ENCODE measurements around the gene CELF5.
"Not testable (repeated sequence)": the region's sequence is repeated elsewhere in the genome, so short reads cannot be mapped to it uniquely, and the experiment has no call there.

CELF5 gene

DNA sequence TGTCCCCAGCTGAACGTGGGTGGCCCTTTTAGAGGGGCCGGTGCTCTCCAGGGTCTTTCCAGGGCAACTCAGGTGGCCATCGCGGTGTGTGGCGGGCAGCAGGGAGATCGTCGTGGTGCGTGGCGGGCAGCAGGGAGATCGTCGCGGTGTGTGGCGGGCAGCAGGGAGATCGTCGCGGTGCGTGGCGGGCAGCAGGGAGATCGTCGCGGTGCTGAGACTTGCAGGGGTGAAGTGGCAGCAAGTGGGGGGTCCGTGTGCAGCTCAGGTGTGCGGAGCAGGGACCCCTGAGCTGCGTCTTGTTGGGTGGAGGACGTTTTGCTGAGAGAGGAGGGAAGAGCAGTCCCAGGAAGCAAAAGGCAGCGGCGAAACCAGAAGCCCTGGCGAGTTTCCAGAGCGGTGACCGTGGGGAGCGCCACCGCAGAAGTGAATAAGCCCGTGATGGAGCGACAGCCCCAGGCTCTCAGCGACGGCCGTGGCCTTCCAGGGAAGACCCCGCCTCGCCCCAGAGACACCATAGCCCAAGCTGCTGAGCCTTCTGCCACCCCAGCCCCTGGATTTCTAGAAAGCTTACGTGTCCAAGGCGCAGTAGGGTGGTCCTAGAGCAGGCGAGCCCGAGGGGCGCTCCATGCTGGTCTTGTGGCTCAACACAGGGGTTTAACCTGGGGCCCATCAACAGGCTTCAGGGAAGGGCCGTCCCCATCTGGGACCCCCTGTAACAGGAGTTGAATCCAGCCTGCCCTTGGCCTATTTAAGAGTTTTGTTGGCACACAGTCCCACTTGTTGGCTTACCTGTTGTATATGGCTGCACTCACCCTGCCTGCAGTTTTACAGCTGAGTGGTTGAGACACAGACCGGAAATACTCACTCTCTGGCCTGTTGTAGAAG, 33.3 kb upstream of the CELF5 start:
- DNase-seq = no peak

DNA sequence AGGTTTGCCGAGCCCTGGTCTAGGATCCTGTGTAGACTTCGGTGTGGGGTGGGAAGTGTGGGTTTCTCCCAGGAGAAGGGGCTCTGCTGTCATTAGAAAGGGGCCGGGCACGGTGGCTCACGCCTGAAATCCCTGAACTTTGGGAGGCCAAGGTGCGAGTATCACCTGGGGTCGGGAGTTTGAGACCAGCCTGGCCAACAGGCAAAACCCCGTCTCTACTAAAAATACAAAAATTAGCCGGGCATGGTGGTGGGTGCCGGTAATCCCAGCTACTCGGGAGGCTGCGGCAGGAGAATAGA, 32.7 kb upstream of the CELF5 start:
- DNase-seq = not testable (repeated sequence)

DNA sequence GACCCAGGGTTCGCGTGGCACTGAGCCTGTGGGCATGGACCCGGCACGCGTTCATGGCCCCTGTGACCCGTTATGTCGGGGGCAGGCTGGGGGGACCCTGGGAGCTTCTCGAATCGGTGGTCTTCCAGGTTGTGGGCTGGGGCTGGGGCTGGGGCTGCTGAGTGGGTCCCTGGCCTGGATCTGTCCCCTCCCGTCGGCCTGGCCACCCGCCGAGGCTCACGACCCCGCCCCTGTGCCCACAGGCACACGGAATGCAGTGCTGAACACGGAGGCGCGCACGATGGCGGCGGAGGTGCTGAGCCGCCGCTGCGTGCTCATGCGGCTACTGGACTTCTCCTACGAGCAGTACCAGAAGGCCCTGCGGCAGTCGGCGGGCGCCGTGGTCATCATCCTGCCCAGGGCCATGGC, 32.2 kb upstream of the CELF5 start:
- no peak for DNase-seq

DNA sequence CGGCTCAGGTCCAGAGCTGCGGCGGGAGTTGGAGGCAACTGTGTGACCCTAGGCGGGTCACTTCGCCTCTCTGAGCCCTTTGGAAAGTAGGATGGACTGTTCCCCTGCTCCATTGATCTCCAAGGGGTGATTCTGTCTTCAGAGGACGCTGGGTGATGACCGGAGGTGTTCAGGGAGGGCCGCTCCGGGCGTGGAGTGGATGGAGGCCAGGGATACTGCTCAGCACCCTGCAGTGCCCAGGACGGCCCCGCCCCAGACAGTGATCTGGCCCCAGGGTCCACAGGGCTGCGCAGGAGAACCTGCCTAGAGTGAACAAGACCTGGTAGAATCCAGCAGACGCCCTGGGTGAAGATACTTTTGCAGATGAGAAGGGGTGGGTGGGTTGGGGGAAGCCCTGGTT, 31.8 kb upstream of the CELF5 start:
- no peak for DNase-seq

DNA sequence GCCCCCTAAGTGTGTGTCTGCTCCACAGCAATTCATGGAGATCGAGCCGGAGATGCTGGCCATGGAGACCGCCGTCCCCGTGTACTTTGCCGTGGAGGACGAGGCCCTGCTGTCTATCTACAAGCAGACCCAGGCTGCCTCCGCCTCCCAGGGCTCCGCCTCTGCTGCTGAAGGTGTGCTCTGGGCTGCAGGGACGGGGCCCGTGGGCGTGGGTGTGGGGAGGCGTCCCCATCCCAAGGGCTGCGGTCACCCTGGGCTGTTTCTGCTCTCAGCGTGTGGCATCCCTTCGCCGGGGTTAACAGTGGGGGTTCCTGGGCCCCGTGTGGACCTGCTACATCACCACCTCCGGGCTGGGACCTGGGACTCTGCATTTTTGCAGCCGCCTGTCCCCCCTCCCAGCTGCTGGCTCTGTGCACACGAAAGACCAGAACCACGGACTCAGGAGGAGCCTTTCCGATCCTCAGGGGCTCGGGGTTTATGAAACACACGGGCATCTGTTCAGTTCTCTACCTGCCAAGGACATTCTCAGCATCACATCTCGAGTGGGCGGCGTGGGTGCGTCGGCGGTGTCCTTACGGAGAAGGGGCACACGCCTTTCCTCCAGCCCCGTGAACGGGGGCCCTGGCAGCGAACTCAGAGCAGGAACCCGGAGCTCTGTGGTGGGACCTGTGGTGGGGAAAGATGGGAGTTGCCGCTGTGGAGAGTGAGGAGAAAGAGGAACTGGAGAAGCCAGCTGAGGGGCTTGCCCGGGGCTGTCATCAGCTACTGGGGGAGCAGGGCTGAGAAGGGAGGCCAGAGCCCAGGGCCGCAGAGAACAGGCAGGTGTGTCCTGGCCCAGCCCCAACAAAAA, 31.0 kb upstream of the CELF5 start:
- DNase-seq = no peak

DNA sequence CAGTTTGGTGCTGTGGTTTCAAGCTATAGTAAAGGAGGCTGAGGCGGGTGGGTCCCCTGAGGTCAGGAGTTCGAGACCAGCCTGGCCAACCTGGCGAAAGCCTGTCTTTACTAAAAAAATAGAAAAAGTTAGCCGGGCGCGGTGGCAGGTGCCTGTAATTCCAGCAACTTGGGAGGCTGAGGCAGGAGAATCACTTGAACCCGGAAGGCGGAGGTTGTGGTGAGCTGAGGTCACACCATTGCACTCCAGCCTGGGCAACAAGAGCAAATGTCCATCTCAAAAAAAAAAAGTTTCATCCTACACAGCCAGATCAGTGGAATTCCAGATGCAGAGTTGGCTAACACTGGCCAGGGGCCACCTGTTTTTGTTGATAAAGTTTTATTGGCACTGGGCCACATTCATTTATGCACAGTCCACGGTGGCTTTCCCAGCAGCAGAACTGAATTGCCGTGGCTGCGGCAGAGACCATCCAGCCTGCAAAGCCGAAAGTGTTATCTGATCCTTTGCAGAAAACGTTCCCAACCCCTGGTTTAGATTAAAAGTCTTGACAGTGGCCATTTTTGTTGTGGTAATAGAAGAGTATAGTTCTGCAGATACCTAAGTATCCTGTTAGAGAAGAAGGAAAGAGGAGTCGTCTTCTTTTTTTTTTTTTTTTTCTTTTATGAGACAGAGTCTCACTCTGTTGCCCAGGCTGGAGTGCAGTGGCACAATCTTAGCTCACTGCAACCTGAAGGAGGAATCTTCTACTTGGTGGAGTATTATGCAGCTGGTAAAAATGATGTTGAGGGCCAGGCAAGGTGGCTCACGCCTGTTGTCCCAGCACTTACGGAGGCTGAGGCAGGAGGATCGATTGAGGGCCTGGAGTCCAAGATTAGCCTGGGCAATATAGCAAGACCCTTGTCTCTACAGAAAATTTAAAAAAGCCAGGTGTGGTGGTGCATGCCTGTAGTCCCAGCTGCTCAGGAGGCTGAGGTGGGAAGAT, 30.1 kb upstream of the CELF5 start:
- no peak for DNase-seq

DNA sequence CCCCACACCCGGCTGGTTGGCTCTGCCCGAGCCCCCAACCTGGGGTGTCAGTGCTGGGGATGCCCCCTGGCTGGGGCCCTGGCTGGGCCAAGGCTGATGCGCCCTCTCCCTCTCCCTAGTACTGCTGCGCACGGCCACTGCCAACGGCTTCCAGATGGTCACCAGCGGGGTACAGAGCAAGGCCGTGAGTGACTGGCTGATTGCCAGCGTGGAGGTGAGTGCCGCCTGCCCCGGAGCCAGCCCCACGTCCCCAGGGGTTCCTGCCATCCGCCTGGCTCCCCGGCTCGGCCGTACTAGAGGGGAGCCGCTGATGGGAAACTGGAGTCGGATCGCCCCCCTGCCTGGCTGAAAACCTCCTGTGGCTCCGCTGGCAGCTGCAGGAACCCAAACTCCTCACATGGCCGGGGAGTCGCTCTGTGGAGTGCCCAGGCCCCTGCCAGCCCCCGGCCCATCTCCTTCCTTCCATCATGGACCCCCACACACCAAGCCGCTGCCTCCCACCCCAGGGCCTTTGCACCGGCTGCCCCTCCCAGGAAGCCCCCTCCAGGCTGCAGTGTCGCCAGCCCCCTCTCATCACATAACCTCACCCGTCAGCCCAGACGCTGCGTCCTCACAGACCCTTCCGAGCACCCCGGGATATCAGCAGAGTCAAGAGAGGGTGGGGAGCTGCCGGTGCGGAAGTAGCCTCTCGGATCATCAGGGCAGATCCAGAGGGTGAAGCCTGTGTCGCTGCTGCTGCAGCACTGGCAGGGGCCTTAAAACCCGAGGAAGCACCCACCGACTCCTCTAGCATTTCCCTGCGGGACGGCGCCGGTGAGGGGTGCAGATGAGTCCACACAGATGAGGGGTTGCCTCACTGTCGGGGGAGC, 28.2 kb upstream of the CELF5 start:
- no peak for DNase-seq

DNA sequence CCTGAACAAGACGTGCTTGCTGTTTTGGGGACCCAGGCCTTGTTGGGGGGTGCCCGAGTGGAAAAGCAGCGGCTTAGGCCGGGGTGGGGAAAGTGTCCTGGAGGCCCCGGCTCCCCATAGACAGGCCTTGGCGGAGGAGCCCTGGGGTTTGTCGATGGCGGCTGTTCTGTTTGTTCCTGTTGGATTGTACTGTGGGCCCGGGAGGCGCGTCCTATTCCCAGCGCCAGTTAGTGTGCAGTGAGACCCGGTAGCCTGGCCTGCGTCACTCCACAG, 27.6 kb upstream of the CELF5 start:
- DNase-seq = no peak

DNA sequence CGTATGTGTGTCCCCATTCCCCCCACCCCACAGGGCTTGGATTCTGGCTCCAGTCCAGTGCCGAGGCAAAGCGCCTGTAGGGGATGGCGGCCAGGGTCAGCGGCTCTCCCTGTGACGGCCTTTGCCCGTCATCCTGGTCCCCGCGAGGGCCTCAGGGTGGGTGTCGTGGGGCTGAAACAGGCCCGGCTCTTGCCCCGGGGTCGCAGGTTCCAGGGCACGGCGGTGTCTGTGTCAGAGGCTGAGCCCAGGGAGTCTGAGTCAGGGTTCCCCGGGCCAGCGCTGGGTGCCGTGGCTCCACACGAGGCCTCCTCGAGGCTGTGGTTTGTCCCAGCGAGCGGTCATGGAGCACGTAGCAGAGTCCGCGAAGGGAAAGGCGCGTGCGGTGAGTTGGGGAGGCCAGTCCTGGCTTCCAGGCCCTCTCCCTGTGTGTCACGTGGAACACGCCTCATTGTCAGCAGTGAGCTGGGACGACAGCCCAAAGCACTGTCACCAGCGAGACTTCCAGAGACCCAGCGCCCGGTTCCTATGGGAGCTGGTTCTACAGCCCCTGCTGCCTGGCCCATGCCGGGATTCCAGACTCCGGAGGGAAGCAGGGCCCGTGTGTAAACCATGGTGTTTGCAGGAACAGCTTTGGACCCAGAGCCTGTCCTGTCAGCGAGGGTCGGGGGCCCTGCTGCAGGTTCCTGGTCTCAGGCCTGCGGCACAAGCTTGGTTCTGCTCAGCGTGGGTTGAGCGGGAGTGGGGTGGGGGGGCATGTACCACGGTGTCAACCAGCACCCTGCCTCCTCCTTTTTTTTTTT, 25.4 kb upstream of the CELF5 start:
- no peak for DNase-seq

DNA sequence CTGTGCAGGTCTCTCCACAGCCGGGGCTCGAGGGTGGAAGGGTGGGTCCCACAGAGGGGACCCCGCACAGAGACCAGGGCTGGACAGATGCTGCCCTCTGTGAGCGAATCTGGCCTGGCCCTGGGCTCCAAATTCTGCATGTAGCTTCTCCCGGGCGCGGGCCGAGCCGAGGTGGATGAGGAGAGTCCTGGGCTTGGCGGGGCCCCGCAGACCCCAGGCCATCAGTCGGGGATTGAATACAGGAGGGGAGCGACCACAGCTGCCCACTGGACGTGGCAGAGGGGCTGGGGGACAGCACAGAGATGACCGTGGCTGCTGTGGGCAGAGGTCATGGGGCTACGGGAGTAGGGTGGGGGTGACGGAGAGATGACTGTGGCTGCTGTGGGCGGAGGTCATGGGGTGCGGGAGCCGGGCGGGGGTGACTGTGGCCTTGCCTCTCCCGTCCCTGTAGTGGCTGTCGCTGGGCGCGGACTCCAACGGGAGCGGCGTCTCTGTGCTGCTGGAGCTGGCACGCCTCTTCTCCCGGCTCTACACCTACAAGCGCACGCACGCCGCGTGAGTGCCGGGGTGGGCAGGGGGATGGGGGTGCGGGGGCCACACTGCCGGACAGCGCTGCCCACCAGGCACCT, 23.3 kb upstream of the CELF5 start:
- DNase-seq = no peak

DNA sequence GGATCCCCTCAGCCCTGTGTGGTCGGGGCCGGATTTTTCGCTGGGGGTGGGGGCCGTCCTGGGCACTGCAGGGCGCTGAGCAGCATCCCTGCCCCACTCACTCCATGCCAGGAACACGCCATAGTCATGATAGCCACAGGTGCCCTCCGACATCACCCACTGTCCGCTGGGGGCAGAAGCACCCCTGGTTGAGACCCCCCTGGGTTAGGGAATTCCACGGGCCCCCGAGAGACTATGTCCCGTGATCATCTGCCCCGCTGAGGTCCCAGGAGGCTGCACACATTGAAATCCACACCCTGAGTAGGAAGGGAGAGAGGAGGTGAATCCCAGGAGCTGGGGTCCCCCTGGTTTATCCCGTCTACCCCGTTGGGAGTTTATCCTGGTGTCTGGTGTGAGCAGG, 22.6 kb upstream of the CELF5 start:
- no peak for DNase-seq

DNA sequence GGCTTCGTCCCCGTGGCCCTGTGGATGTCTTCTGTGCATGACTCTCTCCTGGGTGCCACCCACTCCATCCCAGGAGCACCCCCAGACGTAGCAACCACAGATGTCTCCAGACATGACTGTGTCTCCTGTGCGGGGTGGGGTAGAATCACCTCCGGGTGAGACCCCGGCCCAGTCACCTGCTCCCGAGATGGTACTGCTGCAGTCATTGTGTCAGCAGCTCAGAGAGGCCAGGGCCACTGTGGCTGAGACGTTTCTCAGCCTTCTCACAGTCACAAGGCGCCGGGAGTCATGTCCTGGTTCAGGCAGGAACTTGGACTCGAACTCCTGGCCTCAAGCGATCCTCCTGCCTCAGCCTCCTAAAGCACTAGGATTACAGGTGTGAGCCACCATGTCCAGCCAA, 22.1 kb upstream of the CELF5 start:
- no peak for DNase-seq

DNA sequence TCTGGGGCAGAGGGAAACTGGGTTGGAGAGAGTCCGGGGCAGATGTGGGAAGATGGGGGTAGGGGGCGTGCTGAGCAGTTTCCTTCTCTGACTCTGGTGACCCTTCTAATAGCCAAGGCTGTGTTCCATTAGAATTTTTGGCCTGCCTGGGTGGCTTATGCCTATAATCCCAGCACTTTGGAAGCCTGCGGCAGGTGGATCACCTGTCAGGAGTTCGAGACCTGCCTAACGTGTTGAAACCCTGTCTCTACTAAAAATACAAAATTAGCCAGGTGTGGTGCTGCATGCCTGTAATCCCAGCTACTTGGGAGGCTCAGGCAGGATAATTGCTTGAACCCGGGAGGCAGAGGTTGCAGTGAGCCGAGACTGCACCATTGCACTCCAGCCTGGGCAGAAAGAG, 21.6 kb upstream of the CELF5 start:
- DNase-seq = not testable (repeated sequence)

DNA sequence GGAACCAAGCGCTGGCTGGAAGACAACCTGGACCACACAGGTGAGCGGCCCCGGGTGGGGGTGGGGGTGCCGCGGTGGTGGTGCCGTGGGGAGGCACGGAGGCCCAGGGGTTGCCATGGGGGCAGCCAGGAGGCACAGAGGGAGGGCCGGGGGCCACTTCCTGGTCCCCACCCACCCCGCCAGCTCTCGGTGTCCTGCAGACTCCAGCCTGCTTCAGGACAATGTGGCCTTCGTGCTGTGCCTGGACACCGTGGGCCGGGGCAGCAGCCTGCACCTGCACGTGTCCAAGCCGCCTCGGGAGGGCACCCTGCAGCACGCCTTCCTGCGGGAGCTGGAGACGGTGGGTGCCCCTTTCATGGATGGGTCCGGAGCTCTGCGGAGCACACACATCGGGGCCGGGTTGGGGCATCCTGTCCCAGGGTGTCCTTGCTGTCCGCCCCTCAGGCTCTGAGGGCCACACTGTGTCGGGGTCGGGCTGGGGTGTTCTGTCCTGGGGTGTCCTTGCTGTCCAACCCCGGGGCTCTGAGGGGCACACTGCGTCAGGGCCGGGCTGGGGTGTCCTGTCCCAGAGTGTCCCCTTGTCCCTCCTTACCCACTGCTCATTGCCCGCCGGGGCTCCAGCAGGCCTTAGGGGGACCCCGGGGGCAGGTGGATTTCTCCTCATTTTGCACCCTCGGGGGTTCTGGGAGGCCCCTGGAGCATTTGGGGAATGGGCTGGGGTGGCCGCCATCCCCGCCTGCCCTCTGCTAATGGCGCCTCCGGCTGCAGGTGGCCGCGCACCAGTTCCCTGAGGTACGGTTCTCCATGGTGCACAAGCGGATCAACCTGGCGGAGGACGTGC, 20.4 kb upstream of the CELF5 start:
- DNase-seq = no peak

DNA sequence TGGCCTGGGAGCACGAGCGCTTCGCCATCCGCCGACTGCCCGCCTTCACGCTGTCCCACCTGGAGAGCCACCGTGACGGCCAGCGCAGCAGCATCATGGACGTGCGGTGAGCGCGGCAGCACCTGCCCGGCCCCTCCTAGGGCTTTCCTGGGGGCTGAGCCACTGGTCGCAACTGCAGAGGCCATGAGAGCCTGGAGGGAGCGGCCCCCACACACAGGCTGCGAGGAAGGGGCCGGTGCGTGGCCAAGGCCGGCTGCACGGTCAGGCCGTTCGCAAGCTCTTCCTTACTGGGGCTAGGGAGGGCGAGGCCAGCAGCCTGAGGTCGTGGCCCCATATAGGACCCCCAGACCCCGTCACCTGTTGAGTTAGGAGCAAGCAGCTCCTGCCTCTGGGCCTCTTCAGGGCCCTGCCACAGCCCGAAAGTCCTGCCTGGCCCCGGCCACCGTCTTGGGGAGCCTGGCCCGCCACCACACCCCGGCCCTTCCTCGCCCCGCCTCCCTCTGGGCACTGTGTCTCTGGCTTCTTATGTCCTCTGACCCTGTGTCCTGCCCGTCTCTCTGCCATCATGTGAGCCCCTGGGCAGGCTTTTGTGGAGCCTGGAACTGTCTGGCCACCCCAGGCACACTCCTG, 19.7 kb upstream of the CELF5 start:
- no peak for DNase-seq

DNA sequence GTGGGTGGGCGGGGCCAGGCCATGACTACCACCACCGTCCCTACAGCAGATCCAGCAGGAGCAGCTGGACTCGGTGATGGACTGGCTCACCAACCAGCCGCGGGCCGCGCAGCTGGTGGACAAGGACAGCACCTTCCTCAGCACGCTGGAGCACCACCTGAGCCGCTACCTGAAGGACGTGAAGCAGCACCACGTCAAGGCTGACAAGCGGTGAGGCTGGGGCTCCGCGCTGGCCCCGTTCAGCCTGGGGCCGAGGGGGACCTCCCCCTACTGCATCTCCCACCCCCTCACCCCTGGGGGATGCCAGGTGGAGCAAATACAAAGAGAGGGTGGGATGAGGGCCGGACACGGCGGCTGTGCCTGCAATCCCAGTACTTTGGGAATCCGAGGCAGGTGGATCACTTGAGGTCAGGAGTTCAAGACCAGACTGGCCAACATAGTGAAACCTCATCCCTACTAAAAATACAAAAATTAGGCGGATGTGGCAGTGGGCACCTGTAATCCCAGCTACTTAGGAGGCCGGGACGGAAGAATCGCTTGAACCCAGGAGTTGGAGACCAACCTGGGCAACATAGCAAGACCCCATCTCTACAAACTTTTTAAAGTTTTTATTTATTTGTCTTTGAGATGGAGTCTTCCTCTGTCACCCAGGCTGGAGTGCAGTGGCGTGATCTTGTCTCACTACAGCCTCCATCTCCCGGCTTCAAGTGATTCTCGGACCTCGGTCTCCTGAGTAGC, 18.1 kb upstream of the CELF5 start:
- no peak for DNase-seq

DNA sequence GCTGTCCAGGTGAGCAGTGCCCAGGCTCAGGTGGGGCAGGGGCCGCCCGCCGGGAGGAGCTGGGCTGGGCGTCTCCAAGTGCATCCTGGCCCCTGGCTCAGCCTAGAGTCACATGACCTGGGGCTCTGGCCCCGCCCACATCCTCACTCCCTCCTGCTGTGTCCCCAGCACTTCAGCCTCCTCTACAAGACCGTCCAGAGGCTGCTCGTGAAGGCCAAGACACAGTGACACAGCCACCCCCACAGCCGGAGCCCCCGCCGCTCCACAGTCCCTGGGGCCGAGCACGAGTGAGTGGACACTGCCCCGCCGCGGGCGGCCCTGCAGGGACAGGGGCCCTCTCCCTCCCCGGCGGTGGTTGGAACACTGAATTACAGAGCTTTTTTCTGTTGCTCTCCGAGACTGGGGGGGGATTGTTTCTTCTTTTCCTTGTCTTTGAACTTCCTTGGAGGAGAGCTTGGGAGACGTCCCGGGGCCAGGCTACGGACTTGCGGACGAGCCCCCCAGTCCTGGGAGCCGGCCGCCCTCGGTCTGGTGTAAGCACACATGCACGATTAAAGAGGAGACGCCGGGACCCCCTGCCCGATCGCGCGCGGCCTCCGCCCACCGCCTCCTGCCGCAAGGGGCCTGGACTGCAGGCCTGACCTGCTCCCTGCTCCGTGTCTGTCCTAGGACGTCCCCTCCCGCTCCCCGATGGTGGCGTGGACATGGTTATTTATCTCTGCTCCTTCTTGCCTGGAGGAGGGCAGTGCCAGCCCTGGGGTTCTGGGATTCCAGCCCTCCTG, 16.8 kb upstream of the CELF5 start:
- no peak for DNase-seq
